IPS-18c (cell line): ENCODE data around the gene TNN.

Experiments
- H3K4me3 ChIP-seq: 2 replicates; pipeline ENCODE4 v1.7.0; 2013; ENCODE audit warnings: low read depth, mild to moderate bottlenecking, low read length, moderate library complexity; ENCODE audit not compliant: insufficient read depth
- H3K9me3 ChIP-seq: one replicate; pipeline ENCODE4 v1.6.1; 2013; ENCODE audit warnings: mild to moderate bottlenecking, low read length, moderate library complexity; ENCODE audit not compliant: control insufficient read depth, insufficient read depth

Gene TNN

DNA sequence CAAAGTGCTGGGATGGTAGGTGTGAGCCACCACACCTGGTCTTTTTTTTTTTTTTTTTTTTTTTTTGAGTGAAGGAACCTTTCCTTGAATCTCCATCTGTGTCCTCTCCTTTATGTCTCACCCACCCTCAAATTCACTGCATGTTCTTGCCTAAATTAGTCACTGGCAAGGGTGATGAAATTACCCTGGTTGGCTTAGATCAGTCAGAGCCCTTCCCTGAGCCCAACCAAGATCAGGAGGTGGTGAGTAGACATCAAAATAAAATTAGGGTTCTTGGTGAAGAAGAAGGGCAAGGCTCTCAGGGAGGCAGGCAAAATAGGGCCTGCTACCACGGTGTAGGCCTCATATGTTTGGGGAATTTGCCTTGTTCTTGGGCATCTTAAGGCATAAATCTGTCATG, 5.3 kb upstream of the TNN start:
- H3K9me3 ChIP-seq, result no peaks in the 10 kb centered on the region
- H3K4me3 ChIP-seq, result no peak overlapping the region

DNA sequence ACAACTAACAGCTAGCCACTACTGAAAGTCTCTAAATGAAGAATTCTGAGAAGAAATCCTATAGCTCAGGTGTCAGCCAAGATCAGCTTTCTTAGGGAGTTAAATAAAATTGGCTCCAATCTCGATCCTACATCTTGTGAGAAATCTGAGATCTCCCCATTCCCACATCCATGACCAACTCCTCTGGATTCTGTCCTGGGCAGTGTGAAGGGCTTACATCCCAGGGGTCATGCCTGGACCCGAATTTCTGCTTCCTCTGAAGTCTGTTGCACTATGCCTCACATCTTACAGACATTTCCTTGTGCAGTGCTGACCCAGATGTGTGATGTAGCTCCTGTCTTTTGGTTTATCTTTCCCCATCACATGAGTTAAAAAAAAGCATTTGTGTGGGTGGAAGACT, 4.8 kb upstream of the TNN start:
- Histone ChIP-seq H3K9me3 (no peaks in the 10 kb centered on the region), H3K4me3 (no peak overlapping the region)

DNA sequence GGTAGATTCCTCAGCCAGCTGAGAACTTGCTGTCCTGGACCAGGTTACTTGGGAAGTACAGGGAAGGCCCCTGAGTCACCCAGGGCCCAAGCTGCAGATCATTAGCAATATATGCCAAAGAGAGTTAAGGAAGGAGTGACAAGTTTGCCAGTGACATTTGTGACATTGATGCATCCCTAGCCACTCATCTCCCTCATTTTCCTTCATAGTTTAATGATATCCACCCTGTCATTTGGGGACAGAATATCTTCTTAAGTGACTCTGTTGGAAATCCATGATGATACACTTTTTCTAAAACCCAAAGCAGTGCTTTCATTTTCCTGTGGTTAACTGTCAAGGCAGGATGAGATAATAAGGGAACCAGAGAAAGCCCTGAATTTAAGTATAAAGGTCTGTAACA, 3.2 kb downstream of the TNN start:
- H3K4me3 ChIP-seq, result no peak overlapping the region
- peaks cover 3% of the 10 kb centered on the region for H3K9me3 ChIP-seq

DNA sequence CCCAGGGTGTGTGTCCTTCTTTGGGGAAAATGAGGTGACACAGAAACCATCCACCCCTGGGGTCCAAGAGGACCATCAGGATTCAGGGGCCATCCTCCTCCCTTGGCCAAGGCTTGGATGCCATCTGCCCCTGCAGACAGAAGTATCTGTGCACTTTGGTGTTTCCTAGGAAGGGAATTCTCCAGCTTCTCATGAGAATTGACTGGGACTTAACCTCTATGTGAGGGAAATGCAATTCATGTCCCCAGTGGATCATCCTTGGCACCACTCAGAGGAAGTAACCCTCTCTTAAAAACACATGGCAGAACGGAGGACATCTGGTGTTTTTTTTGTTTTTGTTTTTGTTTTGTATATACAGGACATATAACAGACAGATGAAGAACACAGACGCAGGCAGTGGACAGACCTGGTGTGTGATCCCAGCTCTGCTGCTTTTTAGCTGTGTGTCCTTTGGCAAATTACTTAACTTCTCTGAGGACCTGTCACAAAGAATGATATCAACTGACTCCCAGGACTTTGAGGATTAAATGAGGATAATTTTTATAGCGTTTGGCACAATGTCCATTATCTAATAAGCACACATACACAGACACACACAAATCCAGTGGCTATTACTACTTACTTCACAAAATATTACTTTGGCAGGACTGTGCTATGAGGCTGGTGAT, 3.8 kb downstream of the TNN start:
- no peak overlapping the region for H3K4me3 ChIP-seq
- peaks cover 3% of the 10 kb centered on the region for H3K9me3 ChIP-seq

DNA sequence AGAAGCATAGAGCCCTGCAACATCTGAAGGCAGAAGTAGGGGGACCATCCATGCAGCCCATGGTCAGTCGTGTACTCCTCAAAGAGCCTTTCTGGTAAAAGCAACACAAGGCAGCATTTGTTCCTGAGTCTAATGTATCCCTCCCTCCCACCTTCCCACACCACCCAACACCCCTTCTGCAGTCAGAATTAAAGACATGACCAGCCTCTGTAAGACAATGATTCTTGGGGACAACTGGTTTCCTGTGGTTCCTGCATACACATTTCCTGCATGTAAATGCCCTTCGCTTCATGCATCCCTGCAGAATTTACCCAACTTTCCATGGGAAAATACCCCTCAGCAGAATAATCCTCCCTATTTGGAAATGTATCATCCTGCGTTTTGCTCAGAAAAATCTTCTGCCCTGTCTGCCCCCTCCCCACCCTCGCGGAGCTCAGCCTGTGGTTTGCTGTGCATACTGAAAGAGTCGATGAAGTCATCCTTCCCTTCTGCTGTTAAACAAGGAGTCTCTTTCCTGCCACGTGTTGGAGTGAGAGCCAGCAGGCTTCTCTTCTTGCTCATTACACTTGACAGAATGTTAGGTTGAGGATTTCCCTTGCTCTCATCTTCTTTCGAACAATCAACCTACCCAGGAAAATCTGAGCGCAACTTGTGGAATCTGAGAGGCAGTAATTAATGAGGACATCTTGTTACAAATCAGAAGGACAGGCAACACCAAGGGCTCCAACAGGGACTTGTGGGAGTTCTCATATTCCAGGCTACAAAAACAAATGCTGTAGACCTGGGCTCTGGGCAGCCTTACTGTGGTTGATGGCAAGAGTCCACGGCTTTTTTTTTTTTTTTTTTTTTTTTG, 4.7 kb downstream of the TNN start:
- Histone ChIP-seq H3K4me3 (no peak overlapping the region), H3K9me3 (peaks cover 3% of the 10 kb centered on the region)

DNA sequence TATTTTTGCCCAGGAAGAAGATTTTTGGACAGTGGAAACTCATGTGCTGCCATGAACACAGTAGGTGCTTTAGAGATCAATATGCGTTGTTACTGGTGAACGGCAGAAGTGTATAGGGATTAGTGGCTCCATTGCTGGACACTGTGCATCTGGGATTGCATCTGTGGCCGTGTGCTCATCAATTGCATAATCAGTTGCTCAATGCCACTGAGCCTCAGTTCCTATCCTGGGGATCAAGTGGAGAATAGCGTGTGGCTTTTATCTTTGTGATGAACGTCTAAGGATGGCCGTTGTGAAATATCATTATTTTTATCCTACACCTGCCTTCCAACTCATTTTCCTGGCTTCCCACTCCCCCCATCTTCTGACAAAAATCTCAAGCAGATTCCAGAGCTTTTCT, 5.4 kb downstream of the TNN start:
- Histone ChIP-seq H3K4me3 (no peak overlapping the region), H3K9me3 (peaks cover 3% of the 10 kb centered on the region)

DNA sequence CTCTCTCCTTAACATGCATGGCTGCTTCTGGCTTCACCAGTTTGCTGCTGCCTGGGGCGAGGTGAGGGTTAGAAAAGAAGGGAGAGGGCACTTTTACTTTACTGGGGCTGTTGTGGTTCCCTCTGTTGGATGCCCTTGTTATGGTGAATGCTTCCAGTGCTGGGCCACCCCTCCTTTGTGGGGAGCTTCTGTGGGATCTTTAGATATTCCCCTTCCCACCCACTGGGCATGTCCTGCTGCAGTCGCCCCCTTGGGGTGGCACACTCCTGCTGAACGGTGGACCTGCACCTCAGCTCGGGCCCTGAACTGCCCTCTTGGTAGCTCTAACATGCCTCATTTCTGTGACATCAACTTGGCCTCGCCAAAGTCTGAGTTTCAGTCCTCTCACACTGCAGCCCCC, 6.0 kb downstream of the TNN start:
- H3K4me3 ChIP-seq, result no peak overlapping the region
- peaks cover 3% of the 10 kb centered on the region for H3K9me3 ChIP-seq

DNA sequence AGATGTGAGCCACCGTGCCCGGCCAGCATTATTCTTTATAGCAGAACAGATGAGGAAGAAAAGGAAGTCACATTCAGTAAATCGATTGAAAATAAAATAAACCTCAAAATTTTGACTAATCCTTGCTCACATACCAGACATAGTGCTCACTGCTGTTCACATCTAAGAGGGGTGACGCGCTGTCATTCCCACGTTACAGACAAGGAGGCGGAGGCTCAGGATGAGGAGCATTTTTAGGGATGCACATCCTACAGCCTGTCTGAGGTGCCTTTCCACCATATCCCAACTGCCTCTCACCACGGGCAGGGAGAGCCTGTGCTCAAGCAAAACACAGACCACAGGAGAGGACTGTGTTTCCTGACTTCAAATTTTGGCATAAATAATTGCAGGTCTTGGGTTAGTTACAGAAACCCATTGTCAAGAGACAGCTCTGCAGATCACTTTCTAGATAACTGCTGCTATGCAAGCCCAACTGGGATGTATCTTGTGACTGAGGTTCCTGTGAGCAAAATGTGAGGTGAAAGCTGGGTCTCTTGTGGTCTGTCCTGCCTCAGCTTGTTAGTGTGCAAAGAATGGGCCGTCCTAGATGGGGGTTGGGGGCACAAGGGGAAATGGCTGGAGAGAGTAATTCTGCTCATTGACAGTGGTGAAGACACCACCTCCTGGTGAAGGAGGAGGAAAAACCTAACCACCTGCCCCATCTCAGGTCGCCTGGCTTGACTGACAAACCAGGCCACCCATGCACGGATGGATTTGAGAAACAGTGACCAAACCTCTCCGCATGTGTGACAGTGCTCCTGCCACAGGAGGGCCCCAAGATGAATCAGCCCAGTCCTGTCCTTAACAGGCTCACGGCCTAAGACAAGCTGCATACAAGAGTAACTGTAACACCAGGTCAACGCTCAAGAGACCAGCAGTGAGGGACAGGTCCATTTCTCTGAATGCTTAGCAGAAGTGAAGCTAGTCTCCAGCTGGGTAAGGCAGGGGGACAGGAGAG, 8.2 kb downstream of the TNN start:
- Histone ChIP-seq H3K9me3 (peaks cover 3% of the 10 kb centered on the region), H3K4me3 (no peak overlapping the region)

DNA sequence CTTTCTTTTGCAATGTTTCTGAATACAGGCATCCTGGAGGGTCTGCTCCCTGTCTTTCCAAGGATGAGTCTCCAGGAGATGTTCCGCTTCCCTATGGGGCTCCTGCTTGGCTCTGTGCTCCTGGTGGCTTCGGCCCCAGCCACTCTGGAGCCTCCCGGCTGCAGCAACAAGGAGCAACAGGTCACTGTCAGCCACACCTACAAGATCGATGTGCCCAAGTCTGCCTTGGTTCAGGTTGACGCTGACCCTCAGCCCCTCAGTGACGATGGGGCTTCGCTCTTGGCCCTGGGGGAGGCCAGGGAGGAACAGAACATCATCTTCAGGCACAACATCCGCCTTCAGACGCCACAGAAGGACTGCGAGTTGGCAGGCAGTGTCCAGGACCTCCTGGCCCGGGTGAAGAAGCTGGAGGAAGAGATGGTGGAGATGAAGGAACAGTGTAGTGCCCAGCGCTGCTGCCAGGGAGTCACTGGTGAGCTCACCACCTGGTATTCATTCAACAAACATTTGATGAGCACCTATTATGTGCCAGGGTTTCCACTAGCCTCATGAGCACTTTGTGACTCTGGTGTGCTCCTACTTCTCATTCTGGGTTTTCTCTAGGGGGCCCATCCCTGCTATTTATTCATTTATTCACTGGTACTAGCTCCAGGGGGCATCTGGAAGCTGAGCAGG, 9.9 kb downstream of the TNN start:
- no peak overlapping the region for H3K4me3 ChIP-seq
- no peaks in the 10 kb centered on the region for H3K9me3 ChIP-seq

DNA sequence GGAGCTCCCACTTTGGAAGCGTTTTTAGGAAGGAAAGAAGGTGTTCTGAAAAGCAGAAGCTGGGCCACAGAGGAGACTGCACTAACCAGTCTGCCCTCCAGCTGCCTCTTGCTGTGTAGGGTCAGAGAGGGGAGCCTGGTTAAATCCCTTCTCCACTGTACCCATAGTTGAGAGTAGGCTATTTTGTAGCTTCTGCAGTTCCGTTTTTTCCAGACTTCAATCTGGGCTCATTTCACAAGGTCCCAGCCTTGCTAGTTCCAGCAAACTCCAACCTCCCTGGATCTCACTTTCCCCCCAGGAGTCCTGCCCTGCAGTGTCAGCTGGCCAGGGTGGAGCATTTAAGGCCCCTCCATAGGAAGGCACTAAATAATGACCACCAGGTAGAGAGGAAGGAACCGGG, 11.0 kb downstream of the TNN start:
- Histone ChIP-seq H3K4me3 (no peak overlapping the region), H3K9me3 (no peaks in the 10 kb centered on the region)

DNA sequence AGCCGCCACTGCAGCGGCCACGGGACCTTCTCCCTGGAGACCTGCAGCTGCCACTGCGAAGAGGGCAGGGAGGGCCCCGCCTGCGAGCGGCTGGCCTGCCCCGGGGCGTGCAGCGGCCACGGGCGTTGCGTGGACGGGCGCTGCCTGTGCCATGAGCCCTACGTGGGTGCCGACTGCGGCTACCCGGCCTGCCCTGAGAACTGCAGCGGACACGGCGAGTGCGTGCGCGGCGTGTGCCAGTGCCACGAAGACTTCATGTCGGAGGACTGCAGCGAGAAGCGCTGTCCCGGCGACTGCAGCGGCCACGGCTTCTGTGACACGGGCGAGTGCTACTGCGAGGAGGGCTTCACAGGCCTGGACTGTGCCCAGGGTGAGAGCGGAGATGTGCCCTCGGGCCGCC, 11.7 kb downstream of the TNN start:
- H3K4me3 ChIP-seq, result no peak overlapping the region
- peaks cover 2% of the 10 kb centered on the region for H3K9me3 ChIP-seq

DNA sequence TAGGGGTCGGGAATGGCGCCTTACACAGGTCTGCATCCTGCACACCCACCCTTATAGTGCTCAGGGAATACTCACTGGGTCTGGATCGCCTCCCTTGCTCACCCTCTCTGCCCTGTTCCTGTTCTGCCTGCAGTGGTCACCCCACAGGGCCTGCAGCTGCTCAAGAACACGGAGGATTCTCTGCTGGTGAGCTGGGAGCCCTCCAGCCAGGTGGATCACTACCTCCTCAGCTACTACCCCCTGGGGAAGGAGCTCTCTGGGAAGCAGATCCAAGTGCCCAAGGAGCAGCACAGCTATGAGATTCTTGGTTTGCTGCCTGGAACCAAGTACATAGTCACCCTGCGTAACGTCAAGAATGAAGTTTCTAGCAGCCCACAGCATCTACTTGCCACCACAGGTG, 12.4 kb downstream of the TNN start:
- H3K4me3 ChIP-seq, result no peak overlapping the region

DNA sequence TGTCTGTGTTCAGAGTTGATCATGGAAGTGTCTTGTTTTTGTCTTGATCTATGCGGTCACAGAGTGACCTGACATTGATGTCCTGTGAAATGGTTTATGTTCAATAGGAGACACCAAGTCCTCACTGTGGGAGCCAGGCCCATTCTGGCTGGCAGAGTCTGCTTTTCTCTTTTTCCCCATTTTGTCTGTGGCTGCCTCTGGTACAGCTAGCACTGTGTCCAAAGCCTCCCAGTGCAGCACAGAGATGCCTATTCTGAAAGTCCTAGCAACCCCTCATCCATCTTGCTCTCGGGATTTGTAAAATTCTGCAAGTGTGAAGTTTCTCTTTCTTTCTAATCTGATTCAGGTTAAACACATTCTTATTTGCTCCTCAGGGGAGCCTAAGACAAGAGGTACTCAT, 14.3 kb downstream of the TNN start:
- Histone ChIP-seq H3K4me3 (no peak overlapping the region), H3K9me3 (peaks cover 3% of the 10 kb centered on the region)

More for the DNA sequence above, 12.4 kb downstream of the TNN start:
- peaks cover 3% of the 10 kb centered on the region for H3K9me3 ChIP-seq

DNA sequence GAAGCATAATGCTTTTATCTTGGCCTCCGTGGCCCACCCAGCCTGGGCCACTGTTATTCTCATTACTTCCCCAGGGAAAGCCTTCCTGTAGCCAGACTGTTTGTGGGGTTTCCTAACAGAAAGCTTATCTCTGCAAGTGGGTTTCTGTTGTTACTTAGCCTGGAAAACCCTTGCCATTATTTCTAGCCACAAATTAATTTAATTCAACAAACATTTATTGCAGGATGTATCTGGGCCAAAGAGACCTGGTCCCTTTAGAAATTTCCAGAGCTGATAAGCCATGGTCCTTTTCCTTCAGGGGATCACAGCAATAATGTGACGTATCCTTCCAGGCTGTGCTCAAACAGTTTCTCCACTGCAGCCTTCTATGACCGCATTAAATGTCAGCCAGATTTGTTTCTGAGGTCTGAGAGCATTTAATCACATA, 20.9 kb downstream of the TNN start:
- H3K9me3 ChIP-seq, result peaks cover 3% of the 10 kb centered on the region
- no peak overlapping the region for H3K4me3 ChIP-seq

DNA sequence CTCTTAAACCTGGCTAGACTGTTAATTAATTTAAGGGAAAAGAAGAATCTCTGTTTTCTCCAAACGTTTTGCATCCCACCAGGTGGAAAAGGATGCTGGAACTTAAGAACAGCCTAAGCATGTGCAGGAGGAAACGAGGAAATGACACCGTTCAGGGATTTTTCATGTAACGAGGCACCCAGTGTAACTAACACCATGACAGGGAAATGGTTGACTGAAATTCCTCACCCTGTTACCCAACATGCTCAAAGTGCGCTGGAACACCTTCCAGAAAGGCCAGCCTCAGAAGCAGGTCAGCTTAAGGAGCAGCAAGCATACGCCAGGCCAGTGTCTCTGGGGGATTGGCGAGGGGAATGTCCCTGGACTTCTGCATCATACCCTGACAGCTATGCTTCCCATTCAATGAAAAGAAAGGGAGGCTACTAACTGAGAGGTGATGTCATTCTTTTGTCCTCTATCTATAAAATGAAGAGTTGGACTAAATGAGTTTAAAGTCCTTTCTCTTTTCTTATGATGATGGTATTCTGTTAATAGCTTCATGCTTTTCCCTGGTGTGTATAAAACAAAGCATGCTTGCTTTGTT, 21.6 kb downstream of the TNN start:
- peaks cover 2% of the 10 kb centered on the region for H3K9me3 ChIP-seq
- H3K4me3 ChIP-seq, result no peak overlapping the region

DNA sequence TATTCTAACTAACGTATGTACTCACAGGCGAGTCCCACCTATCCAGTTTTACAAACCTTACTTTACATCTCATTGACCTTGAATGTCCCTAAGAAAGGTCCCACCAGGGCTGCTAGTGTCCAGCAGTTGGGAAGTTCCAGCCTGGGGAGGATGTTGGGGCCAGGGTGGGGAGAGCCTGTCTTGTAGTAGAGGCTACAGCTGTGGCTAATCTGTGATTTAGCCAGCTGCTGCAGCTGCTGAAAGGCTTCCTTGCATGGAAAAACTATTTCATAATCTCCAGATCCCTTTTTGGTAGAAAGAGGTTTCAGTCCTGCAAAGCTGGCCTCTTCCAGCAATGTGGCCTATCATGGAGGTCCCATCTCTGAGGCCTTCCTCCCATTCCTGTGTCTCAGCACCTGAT, 23.1 kb downstream of the TNN start:
- Histone ChIP-seq H3K4me3 (no peak overlapping the region), H3K9me3 (no peaks in the 10 kb centered on the region)

DNA sequence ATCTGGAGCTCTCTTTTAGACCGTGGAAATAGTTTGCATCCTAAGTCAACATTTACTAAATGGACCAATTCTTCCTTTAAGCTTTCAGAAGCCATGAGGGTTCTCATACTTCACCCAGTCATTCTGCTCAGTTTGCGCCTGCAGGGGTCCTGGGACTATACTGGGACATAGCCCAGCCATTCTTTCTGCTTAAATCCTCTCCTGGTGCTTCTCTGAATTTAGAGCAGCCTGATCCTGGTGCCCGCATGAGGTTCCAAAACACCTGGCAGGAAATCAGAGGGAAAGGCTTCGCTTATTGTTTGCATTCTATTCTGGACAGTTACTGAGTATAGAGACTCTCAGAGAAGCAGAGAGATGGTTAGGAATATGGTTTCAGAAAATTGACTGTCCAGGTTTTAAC, 27.0 kb downstream of the TNN start:
- Histone ChIP-seq H3K9me3 (peaks cover 3% of the 10 kb centered on the region), H3K4me3 (no peak overlapping the region)
